Panc1 (cell line): Measurements from ENCODE around the gene BICRA. TPM values are rescaled to one million over a fixed set of nuclear protein-coding genes. Genes with fewer than 3 reads are reported as not detected.

ENCODE experiments used
- ATAC-seq: fragments of 200-7000 bp; cut with Tn5 transposase; 2 replicates; pipeline ENCODE4 v1.9.1; 2020; ENCODE audit warnings: mild to moderate bottlenecking, moderate library complexity
- BruUV-seq: library from RNA; stranded (reverse); fragments of 400-500 nt; replicated peaks from 2 replicates; lab custom pipeline; 2021; lab: Mats Ljungman, UMichigan
- CTCF ChIA-PET: fragments of 300-600 bp; sonication (Branson Sonifier 250); formaldehyde crosslinking; loops from one replicate; lab custom pipeline; 2022; ENCODE audit warnings: antibody characterized with exemption; lab: Charles Lee
- POLR2A ChIA-PET: fragments of 300-600 bp; sonication (Branson Sonifier 250); formaldehyde crosslinking; loops from one replicate; lab custom pipeline; 2022; ENCODE audit warnings: antibody characterized with exemption; lab: Charles Lee
- DNase-seq: peaks from one replicate; pipeline ENCODE4 v3.0.0-alpha.2; 2010; ENCODE audit warnings: low read depth, low spot score
- H3K27ac ChIP-seq: 2 replicates; pipeline ENCODE4 v1.5.1; 2011; ENCODE audit warnings: mild to moderate bottlenecking, low read length, inconsistent platforms
- H3K27me3 ChIP-seq: fragments of 200-500 bp; sonication (Bioruptor generic); 2 replicates; pipeline ENCODE4 v1.6.0; 2014; ENCODE audit warnings: low read length, inconsistent platforms; ENCODE audit not compliant: control insufficient read depth, insufficient read depth
- H3K36me3 ChIP-seq: fragments of 200-500 bp; sonication (Bioruptor generic); 2 replicates; pipeline ENCODE4 v1.5.1; 2014; ENCODE audit warnings: inconsistent platforms, mild to moderate bottlenecking, low read length, moderate library complexity; ENCODE audit not compliant: control insufficient read depth, insufficient read depth
- H3K4me1 ChIP-seq: 2 replicates; pipeline ENCODE4 v1.5.1; 2011; ENCODE audit warnings: inconsistent platforms, mild to moderate bottlenecking, low read length, moderate library complexity; ENCODE audit not compliant: control insufficient read depth, insufficient read depth
- H3K4me3 ChIP-seq, 2 experiments: 2 replicates each; pipeline ENCODE4 v1.5.1; 2011 to 2012; ENCODE audit warnings: low read depth in 2 of 2, low read length in 2 of 2, mild to moderate bottlenecking in 2 of 2, inconsistent platforms in 1 of 2, moderate library complexity in 1 of 2
- H3K9me3 ChIP-seq: fragments of 200-500 bp; sonication (Bioruptor generic); 2 replicates; pipeline ENCODE4 v1.5.1; 2014; ENCODE audit warnings: low read depth, mild to moderate bottlenecking, inconsistent platforms, low read length, moderate library complexity; ENCODE audit not compliant: control insufficient read depth, insufficient read depth
- POLR2AphosphoS5 ChIP-seq: IDR thresholded peaks from 2 replicates; pipeline ENCODE4 v1.6.1; 2012; ENCODE audit warnings: mild to moderate bottlenecking, low read depth, low read length, moderate library complexity
- SIN3A ChIP-seq: IDR thresholded peaks from 2 replicates; pipeline ENCODE4 v1.6.1; 2012; ENCODE audit warnings: low read depth, mild to moderate bottlenecking, low read length, moderate library complexity, borderline replicate concordance; ENCODE audit not compliant: insufficient read depth
- TCF7L2 ChIP-seq: IDR thresholded peaks from 2 replicates; pipeline ENCODE4 v1.6.1; 2011; ENCODE audit warnings: mild to moderate bottlenecking, low read depth, low read length, inconsistent platforms
- in situ Hi-C: cut with HindIII; loops from 2 replicates; pipeline ENCODE4 v1.10.0; 2016; ENCODE audit warnings: low sequenced_read_pairs, low pct_unique_long_range_greater_than_20kb
- intact Hi-C: fragments of 100-400 bp; cut with micrococcal nuclease; formaldehyde crosslinking; loops from one replicate; pipeline ENCODE4 v1.10.0; 2022; ENCODE audit not compliant: unreplicated experiment
- total RNA-seq: library from RNA; stranded (reverse); gene quantifications from one replicate; pipeline ENCODE4 v1.2.1, GENCODE V29; 2021; ENCODE audit not compliant: unreplicated experiment
- TF ChIP-seq, protein P1 (sequence below): fragments of 450-650 bp; IDR thresholded peaks from 2 replicates; pipeline ENCODE4 v1.5.1; 2017; ENCODE audit warnings: mild to moderate bottlenecking
- TF ChIP-seq, protein P2 (sequence below), 2 experiments: IDR thresholded peaks; 2 replicates each; pipeline ENCODE4 v1.6.1; 2011 to 2012; ENCODE audit warnings: low read depth in 2 of 2, control low read depth in 1 of 2, low read length in 1 of 2, mild to moderate bottlenecking in 1 of 2, moderate library complexity in 1 of 2; ENCODE audit not compliant: insufficient read depth in 1 of 2

BICRA gene
- total RNA-seq, 1 experiment from 2014 or later: 13.7 TPM

DNA sequence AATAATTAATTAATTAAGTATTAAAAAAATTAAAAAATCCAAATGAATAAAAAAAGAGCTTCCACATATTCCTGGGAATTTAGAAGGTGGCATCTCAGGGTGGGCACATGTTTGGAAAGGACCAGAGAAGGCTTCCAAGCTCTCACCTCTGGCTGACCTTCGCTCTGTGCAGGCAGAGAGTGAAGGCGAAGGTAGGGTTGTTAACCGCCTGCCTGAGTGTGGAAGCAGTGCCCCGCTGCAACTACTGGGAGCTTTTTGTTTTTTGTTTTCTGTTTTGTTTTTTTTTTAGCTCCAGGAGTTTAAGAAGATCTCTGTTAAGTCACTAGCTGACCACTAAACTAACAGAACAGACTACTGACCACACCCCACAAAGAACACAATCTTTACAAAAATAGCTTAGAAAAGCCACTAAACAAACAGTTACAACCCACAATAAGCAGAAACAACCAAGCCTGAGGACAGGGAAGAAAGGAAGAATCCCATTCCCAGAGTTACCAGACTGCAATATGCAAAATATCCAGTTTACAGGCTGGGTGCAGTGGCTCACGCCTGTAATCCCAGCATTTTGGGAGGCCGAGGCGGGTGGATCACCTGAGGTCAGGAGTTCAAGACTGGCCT is 47.4 kb upstream of the BICRA start:
- Histone ChIP-seq H3K27me3 (no peaks in the 10 kb centered on the region), H3K27ac (no peak overlapping the region), H3K4me1 (no peaks in the 10 kb centered on the region), H3K9me3 (no peaks in the 10 kb centered on the region), H3K36me3 (no peaks in the 10 kb centered on the region), H3K4me3 (no peak overlapping the region)
- intact Hi-C loops: no loop called here
- DNase-seq (no peak), ATAC-seq (no peak)
- in situ Hi-C loops: no loop called here
- POLR2A ChIA-PET: interaction anchor here (0.7 kb wide), 1 partner anchor 10 kb away, joined by 3 read pairs; no protein-coding TSS in a partner anchor
- BruUV-seq: no TSS peak
- no peak for TF ChIP-seq TCF7L2
- no peak for TF ChIP-seq SIN3A
- TF ChIP-seq, protein P1, sequence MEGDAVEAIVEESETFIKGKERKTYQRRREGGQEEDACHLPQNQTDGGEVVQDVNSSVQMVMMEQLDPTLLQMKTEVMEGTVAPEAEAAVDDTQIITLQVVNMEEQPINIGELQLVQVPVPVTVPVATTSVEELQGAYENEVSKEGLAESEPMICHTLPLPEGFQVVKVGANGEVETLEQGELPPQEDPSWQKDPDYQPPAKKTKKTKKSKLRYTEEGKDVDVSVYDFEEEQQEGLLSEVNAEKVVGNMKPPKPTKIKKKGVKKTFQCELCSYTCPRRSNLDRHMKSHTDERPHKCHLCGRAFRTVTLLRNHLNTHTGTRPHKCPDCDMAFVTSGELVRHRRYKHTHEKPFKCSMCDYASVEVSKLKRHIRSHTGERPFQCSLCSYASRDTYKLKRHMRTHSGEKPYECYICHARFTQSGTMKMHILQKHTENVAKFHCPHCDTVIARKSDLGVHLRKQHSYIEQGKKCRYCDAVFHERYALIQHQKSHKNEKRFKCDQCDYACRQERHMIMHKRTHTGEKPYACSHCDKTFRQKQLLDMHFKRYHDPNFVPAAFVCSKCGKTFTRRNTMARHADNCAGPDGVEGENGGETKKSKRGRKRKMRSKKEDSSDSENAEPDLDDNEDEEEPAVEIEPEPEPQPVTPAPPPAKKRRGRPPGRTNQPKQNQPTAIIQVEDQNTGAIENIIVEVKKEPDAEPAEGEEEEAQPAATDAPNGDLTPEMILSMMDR: no peak
- TF ChIP-seq POLR2AphosphoS5: no peak
- TF ChIP-seq, protein P2, sequence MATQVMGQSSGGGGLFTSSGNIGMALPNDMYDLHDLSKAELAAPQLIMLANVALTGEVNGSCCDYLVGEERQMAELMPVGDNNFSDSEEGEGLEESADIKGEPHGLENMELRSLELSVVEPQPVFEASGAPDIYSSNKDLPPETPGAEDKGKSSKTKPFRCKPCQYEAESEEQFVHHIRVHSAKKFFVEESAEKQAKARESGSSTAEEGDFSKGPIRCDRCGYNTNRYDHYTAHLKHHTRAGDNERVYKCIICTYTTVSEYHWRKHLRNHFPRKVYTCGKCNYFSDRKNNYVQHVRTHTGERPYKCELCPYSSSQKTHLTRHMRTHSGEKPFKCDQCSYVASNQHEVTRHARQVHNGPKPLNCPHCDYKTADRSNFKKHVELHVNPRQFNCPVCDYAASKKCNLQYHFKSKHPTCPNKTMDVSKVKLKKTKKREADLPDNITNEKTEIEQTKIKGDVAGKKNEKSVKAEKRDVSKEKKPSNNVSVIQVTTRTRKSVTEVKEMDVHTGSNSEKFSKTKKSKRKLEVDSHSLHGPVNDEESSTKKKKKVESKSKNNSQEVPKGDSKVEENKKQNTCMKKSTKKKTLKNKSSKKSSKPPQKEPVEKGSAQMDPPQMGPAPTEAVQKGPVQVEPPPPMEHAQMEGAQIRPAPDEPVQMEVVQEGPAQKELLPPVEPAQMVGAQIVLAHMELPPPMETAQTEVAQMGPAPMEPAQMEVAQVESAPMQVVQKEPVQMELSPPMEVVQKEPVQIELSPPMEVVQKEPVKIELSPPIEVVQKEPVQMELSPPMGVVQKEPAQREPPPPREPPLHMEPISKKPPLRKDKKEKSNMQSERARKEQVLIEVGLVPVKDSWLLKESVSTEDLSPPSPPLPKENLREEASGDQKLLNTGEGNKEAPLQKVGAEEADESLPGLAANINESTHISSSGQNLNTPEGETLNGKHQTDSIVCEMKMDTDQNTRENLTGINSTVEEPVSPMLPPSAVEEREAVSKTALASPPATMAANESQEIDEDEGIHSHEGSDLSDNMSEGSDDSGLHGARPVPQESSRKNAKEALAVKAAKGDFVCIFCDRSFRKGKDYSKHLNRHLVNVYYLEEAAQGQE (IDR thresholded peaks at IDR 0.05; ENCODE audit: insufficient read depth in 1 of 2, low read depth in 2 of 2, low read length in 1 of 2): no peak
- CTCF ChIA-PET: no interaction called here

DNA sequence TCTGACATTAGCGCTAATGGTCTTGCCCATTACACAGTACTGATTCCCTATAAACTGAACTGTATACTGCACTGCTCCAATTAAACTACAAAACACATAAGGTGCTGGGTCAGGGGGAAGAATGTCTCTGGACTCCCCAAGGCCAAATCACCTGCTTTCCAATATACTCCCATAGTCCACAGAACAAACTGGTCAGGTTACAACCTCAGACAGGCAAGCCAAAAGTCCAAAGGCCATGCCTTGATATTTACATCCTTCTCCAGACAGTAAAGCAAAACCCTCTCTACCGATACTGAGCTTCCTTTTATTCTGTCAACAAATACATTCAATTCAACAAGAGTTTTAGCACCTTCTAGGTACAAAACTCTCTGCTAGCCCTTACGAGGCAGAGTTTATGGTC is 44.9 kb upstream of the BICRA start:
- no peak for ATAC-seq
- in situ Hi-C loops: no loop called here

More for the DNA sequence above, 44.9 kb upstream of the BICRA start:
- TF ChIP-seq, protein P1: no peak
- TF ChIP-seq TCF7L2: no peak
- TF ChIP-seq SIN3A: no peak
- TF ChIP-seq, protein P2 (IDR thresholded peaks at IDR 0.05; ENCODE audit: insufficient read depth in 1 of 2, low read depth in 2 of 2, low read length in 1 of 2): no peak
- TF ChIP-seq POLR2AphosphoS5: no peak
- POLR2A ChIA-PET: no interaction called here
- Histone ChIP-seq H3K9me3 (no peaks in the 10 kb centered on the region), H3K27ac (no peak overlapping the region), H3K4me3 (no peak overlapping the region), H3K27me3 (no peaks in the 10 kb centered on the region), H3K4me1 (no peaks in the 10 kb centered on the region), H3K36me3 (no peaks in the 10 kb centered on the region)
- CTCF ChIA-PET: no interaction called here
- no peak for DNase-seq
- BruUV-seq: no TSS peak
- intact Hi-C loops: no loop called here
